ENCODE results near the gene PANK1.
A peak's percentile ranks its signal among the peaks of the same experiment; 100 is the strongest.
"Not testable (repeated sequence)": the region's sequence is repeated elsewhere in the genome, so short reads cannot be mapped to it uniquely, and the experiment has no call there.

Gene PANK1

DNA sequence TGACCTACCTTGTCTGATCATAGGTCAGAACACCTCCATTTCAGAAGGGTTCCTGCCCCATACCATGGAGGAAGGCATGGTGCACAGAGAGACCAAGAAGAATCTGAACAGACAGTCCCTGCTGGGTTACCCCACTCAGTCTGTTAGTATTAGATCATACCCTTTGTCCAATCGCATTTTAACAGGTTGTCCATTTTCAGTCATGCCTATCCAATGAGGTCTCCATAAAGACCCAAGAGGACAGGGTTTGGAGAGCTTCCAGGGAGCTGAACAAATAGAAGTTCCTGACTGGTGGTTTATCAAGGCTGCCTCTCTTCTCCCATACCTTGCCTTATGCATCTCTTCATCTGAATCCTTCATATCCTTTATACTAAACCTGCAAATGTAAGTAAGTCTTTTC lies 88.4 kb downstream of the PANK1 start:
- Histone ChIP-seq H3K4me1 (ENCODE audit: insufficient read depth, low read length) (peaks cover 6% of the 10 kb centered on the region), H3K9me3 (ENCODE audit: control insufficient read depth, insufficient read depth, low read length) (no peaks in the 10 kb centered on the region), H3K36me3 (ENCODE audit: insufficient read depth, low read length) (no peaks in the 10 kb centered on the region), H3K9ac (ENCODE audit: low read depth, low read length) (no peak overlapping the region)

DNA sequence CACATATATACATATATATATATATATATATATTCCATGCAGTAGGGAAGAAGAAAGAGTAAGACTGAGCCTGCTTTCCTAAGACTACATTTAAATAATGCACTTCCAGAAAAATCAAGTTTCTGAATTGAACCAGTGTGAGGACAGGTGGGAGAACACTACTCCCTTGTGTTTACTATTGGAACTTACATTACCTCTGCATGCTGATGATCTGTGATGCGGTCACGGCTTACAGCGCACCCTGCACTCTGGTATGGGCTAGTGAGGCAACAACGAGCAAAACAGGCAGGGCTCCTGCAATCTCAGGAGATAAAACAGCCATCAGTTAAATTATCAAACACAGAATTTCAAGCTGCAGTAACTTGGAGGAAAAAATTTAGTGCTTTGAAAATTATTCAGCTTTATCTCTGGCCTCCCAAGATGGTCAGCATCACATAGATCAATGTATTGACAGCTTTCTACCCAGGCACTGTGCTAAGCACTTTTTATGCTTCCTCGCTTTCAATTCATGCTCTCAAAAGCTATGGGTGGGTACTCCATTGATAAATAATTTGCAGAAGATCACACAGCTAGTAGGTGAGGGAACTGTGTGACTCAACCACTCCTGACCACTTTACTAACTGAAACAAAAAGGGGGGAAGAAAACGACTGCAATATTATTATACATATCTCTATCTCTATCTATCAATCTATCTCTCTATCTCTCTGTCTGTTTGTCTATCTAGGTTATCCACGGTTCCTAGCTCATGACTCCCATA lies 89.2 kb downstream of the PANK1 start:
- H3K9ac ChIP-seq (ENCODE audit: low read depth, low read length) = no peak overlapping the region
- no peaks in the 10 kb centered on the region for H3K9me3 ChIP-seq (ENCODE audit: control insufficient read depth, insufficient read depth, low read length)
- peaks cover 4% of the 10 kb centered on the region; the same call in 1 of the 2 replicates for H3K4me1 ChIP-seq (ENCODE audit: insufficient read depth, low read length)
- H3K36me3 ChIP-seq (ENCODE audit: insufficient read depth, low read length) = no peaks in the 10 kb centered on the region

DNA sequence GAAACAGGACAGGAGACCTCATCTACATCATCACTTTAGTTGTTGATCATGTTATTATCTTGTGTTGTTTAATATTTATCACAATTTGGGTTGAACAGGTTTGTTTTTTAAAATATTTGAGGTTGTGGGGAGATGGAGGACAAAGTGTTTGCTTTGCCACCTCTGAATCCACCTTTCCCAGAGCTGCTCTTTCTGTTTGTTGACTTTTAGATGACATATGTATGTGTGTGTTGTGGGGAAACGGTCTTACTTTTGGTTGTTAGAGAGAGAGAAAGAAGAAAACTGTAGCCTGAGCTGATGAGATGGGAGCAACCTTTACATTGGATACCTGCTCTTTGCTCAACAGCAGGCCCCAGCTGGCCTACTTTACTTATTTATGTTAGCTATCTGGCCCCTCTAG lies 90.6 kb downstream of the PANK1 start:
- no peaks in the 10 kb centered on the region for H3K9me3 ChIP-seq (ENCODE audit: control insufficient read depth, insufficient read depth, low read length)
- no peak overlapping the region for H3K9ac ChIP-seq (ENCODE audit: low read depth, low read length)
- no peaks in the 10 kb centered on the region for H3K36me3 ChIP-seq (ENCODE audit: insufficient read depth, low read length)
- H3K4me1 ChIP-seq (ENCODE audit: insufficient read depth, low read length) = peaks cover 4% of the 10 kb centered on the region; the same call in 1 of the 2 replicates

DNA sequence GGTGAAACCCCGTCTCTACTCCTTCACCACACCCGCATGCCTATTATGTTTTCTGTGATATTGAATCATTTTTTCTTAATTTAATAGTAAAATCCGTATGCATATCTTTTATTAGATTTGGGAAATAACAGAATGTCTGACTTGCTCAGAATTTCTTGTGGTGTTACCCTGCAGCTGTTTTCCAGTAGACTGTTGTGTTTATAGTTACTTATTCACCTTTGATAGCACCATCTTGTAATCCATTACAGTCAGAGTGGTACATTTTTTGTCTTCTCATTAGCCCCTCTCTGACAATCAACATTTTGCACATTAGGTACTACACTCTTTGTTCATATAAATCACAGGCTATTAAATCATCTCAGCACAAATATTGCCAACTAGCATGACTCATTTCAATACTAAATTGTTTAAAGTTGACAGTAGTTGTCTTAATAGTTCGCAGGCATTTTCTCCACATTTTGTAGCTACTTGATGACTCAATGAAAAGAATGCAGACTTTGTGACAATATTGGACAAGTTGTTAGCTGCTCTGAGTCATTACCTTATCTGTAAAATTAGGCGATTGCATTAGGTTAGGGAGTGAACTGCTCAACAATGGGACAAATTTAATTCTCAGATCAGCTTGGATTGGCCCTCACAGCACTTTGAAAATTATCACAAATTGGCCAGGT lies 91.8 kb downstream of the PANK1 start:
- Histone ChIP-seq H3K9ac (ENCODE audit: low read depth, low read length) (no peak overlapping the region), H3K36me3 (ENCODE audit: insufficient read depth, low read length) (no peaks in the 10 kb centered on the region)

GRCh38 chr10:89552213-89552612 lies 92.8 kb downstream of the PANK1 start:
- Histone ChIP-seq H3K9ac (ENCODE audit: low read depth, low read length) (no peak overlapping the region), H3K36me3 (ENCODE audit: insufficient read depth, low read length) (no peaks in the 10 kb centered on the region), H3K9me3 (ENCODE audit: control insufficient read depth, insufficient read depth, low read length) (no peaks in the 10 kb centered on the region), H3K4me1 (ENCODE audit: insufficient read depth, low read length) (no peaks in the 10 kb centered on the region)

More for the DNA sequence above, 91.8 kb downstream of the PANK1 start:
- Histone ChIP-seq H3K4me1 (ENCODE audit: insufficient read depth, low read length) (no peaks in the 10 kb centered on the region), H3K9me3 (ENCODE audit: control insufficient read depth, insufficient read depth, low read length) (no peaks in the 10 kb centered on the region)

GRCh38 chr10:89550509-89550908 lies 94.5 kb downstream of the PANK1 start:
- Histone ChIP-seq H3K4me1 (ENCODE audit: insufficient read depth, low read length) (no peaks in the 10 kb centered on the region), H3K36me3 (ENCODE audit: insufficient read depth, low read length) (no peaks in the 10 kb centered on the region), H3K9me3 (ENCODE audit: control insufficient read depth, insufficient read depth, low read length) (no peaks in the 10 kb centered on the region), H3K9ac (ENCODE audit: low read depth, low read length) (no peak overlapping the region)

GRCh38 chr10:89549510-89549909 lies 95.5 kb downstream of the PANK1 start:
- Histone ChIP-seq H3K9me3 (ENCODE audit: control insufficient read depth, insufficient read depth, low read length) (no peaks in the 10 kb centered on the region), H3K9ac (ENCODE audit: low read depth, low read length) (no peak overlapping the region), H3K4me1 (ENCODE audit: insufficient read depth, low read length) (no peaks in the 10 kb centered on the region), H3K36me3 (ENCODE audit: insufficient read depth, low read length) (no peaks in the 10 kb centered on the region)

GRCh38 chr10:89548673-89549072 lies 96.4 kb downstream of the PANK1 start:
- H3K9me3 ChIP-seq (ENCODE audit: control insufficient read depth, insufficient read depth, low read length) = no peaks in the 10 kb centered on the region
- no peak overlapping the region for H3K9ac ChIP-seq (ENCODE audit: low read depth, low read length)
- no peaks in the 10 kb centered on the region for H3K36me3 ChIP-seq (ENCODE audit: insufficient read depth, low read length)
- no peaks in the 10 kb centered on the region for H3K4me1 ChIP-seq (ENCODE audit: insufficient read depth, low read length)

DNA sequence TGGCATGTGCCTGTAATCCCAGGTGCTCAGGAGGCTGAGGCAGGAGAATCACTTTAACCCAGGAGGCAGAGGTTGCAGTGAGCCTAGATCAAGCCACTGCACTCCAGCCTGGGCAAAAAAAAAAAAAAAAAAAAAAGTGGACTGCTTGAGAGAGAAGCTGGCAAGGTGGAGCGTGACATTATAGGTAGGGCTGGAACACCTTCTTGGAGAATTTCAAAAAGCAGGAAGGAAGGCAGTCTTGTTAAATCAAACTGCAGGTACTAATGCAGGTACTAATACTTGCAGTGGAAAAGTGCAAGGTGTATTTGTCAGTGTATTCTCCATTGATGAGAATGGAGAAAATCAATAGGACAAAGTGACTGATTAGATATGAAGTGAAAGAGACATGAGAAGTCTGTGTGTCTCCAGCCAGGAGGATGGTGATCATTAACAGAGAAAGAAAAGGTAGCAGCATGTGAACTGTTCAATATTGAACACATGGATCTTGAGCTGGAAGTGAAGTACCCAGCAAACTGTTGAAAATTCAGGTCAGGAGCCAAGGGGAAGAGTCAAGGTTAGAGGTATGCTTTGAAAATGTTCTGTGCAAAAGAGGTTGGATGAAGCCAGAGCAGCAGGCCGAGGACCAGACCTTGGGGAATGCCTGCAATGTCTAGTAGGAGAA lies 97.1 kb downstream of the PANK1 start:
- H3K9me3 ChIP-seq (ENCODE audit: control insufficient read depth, insufficient read depth, low read length) = no peaks in the 10 kb centered on the region
- no peaks in the 10 kb centered on the region for H3K36me3 ChIP-seq (ENCODE audit: insufficient read depth, low read length)
- H3K9ac ChIP-seq (ENCODE audit: low read depth, low read length) = no peak overlapping the region

DNA sequence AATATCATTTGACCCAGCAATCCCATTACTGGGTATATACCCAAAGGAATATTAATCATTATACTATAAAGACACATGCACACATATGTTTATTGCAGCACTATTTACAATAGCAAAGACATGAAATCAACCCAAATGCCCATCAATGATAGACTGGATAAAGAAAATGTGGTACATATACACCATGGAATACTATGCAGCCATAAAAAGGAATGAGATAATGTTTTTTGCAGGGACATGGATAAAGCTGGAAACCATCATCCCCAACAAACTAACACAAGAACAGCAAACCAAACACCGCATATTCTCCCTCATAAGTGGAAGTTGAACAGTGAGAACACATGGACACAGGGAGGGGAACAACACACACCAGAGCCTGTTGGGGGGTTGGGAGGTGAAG lies 98.4 kb downstream of the PANK1 start:
- H3K9me3 ChIP-seq (ENCODE audit: control insufficient read depth, insufficient read depth, low read length); H3K9ac ChIP-seq (ENCODE audit: low read depth, low read length); H3K4me1 ChIP-seq (ENCODE audit: insufficient read depth, low read length); H3K36me3 ChIP-seq (ENCODE audit: insufficient read depth, low read length): not testable (repeated sequence)

More for the DNA sequence above, 97.1 kb downstream of the PANK1 start:
- no peaks in the 10 kb centered on the region for H3K4me1 ChIP-seq (ENCODE audit: insufficient read depth, low read length)

GRCh38 chr10:89543841-89544240 lies 101.2 kb downstream of the PANK1 start:
- Histone ChIP-seq H3K9ac (ENCODE audit: low read depth, low read length) (no peak overlapping the region), H3K9me3 (ENCODE audit: control insufficient read depth, insufficient read depth, low read length) (no peaks in the 10 kb centered on the region), H3K4me1 (ENCODE audit: insufficient read depth, low read length) (no peaks in the 10 kb centered on the region; the same call in 1 of the 2 replicates), H3K36me3 (ENCODE audit: insufficient read depth, low read length) (no peaks in the 10 kb centered on the region)

DNA sequence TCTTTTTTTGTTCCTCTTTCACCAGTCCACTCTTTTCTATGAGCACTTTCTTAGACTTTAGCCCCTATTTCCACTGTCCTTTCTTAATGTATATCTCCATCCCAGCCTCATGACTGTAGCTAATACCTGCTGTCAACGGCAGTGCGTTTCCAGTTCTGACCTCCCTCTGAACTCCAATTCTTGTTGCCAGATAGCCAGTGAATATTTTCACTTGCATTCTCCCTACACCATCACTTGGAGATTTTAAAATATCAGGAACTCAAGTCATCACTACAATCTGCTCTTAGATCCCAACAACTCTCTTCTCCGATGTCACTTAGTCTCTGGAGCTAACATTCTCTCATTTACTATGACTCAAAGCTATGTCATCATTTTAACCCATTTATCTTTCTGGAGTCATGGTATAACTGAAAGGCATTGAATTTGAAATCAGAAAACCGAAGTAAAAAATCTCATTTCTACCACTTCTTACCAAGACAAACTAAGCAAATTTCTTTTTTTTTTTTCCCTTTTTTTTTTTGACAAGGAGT lies 104.6 kb downstream of the PANK1 start:
- H3K4me1 ChIP-seq (ENCODE audit: insufficient read depth, low read length) = peaks cover 8% of the 10 kb centered on the region; the same call in 1 of the 2 replicates
- no peaks in the 10 kb centered on the region for H3K36me3 ChIP-seq (ENCODE audit: insufficient read depth, low read length)
- H3K9me3 ChIP-seq (ENCODE audit: control insufficient read depth, insufficient read depth, low read length) = no peaks in the 10 kb centered on the region
- H3K9ac ChIP-seq (ENCODE audit: low read depth, low read length) = no peak overlapping the region

DNA sequence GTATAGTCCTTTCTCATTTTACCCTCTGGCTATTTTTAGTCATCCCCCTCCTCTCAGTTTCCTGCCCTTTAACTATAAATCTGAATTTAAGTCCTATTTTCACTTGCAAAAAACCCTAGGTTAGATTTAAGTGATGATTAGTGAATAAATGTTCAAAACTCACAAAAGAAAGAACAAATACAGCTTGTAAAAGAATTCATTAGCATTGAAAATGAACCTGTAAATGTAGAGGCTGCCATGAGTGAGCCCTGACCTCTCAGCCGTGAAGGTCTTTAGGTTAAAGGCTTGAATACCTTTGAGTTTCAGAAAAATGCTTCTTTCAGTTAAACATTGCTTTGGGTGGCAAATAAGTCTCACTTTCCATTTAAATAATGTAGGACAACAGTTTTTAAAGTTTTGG lies 107.7 kb downstream of the PANK1 start:
- Histone ChIP-seq H3K4me1 (ENCODE audit: insufficient read depth, low read length) (peaks cover 8% of the 10 kb centered on the region; the same call in 1 of the 2 replicates), H3K36me3 (ENCODE audit: insufficient read depth, low read length) (no peaks in the 10 kb centered on the region), H3K9me3 (ENCODE audit: control insufficient read depth, insufficient read depth, low read length) (no peaks in the 10 kb centered on the region), H3K9ac (ENCODE audit: low read depth, low read length) (no peak overlapping the region)

DNA sequence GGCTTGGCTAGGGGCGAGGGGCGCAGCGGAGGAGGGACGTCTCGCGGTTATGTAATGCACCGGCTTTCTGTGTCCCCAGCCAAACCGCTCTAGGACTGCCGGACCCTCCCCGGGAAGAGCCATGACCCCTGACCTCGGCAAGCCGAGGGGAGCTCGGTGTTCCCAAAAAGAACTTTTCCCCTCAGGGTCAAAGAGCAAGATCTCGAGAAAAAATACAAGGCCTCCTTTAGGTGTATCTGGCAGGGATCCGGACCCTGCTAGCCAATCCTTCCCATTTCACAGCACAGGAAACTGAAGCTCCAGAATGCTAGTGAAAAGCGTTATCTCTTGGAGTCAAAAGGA lies 109.1 kb downstream of the PANK1 start:
- Histone ChIP-seq H3K36me3 (ENCODE audit: insufficient read depth, low read length) (no peaks in the 10 kb centered on the region), H3K4me1 (ENCODE audit: insufficient read depth, low read length) (peaks cover 8% of the 10 kb centered on the region; the same call in 1 of the 2 replicates), H3K9me3 (ENCODE audit: control insufficient read depth, insufficient read depth, low read length) (no peaks in the 10 kb centered on the region), H3K9ac (ENCODE audit: low read depth, low read length) (peak overlapping the region; percentile 62)
